GM19043 (cell line): ENCODE data around the gene DYNLT2.

ENCODE experiments used
- ATAC-seq: cut with Tn5 transposase; IDR thresholded peaks from one replicate; pipeline ENCODE4 v1.9.1; 2021; ENCODE audit warnings: low read depth; ENCODE audit not compliant: unreplicated experiment

Gene DYNLT2

DNA sequence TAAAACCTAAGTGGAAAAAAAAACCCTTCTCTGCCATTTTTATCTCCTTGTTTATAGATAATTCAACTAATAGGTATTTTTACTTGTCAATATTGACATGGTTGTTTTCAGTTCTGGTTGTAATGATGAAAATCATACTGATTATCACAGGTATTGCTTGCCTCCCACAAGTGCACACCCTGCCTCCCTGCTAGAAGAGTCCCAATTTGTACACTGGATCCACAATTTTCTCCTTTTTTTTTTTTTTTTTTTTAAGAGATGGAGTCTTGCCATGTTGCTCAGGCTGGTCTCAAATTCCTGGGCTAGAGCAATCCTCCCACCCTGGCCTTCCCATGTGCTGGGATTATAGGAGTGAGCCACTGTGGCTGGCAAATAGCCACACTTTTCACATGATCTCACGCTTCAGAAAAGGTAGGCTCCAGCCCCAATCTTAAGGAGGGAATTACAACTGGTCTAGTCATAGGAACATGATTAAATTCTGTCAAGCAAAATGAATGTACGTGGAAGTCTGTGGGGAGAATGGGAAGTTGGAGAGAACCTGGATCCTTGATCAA is 12.3 kb downstream of the DYNLT2 start:
- ATAC-seq, result no peak

DNA sequence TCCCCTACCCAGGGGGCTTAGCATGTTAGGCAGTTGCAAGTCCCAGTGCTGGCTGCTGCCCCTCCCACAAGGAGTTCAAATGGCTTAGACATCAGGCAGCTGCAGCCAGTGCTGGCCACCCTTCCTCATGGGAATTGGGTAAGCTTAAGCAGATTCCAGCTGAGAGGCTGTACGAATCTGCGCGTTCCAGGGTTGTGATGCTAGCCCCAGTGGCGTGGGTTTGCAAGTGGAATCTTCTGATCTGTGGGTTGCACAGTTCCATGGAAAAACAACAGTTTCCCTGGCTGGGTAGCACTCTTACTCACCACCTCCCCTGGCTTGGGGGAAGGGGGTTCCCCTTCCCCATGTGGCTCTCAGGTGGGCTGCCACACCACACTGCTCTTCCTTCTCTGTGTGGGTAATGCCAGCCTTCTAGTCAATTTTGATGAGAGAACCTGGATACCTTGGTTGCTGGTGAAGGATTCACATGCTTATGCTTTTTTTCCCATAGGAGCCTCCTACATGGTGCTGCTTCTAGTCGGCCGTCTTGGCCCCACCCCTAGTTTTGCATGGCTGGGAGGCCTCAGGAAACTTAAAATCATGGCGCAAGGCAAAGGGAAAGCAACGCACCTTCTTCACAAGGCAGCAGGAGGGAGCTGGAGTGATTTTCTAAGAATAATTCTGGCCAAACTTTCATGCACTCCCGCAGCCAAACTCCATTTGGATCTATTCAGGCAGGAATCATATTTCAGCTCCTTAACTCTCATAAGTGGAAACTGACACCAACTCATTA is 13.0 kb downstream of the DYNLT2 start:
- ATAC-seq, result no peak

DNA sequence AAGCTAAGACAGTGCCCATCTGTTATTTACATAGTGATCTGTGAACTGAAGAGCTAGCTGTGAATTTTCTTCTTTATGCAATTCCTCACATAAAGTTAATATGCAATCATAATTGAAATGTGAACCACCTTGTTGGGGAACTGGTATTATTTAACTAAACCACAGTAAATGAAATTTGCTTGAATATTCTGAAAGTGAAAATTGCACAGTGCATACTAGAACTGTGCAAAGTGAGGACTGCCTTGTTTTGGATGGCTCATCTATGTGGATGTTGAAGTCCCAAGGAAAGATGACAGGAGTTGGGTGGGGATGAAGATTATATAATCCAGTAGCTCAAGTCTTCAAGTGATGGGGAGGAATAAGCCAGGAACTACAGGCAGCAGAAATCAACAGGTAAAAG is 21.4 kb downstream of the DYNLT2 start:
- ATAC-seq, result no peak

DNA sequence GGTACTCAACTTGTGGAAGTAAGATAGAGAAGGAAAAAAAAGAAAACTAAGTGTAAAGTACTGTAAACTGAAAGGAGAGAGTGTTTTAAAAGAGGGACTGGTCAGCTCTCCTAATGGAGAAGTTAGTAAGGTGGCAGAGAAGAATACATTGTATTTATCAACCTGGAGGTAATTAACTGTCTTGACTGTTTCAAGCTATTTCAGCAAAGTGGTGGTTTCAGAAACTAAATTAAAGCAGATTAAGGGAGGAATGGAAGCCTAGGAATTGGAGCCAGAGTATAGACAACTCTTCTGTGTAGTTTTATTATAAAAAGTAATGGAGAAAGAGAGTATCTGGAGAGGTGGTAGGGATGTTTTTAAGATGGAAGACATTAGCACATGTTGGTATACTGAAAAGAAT is 24.4 kb downstream of the DYNLT2 start:
- no peak for ATAC-seq

DNA sequence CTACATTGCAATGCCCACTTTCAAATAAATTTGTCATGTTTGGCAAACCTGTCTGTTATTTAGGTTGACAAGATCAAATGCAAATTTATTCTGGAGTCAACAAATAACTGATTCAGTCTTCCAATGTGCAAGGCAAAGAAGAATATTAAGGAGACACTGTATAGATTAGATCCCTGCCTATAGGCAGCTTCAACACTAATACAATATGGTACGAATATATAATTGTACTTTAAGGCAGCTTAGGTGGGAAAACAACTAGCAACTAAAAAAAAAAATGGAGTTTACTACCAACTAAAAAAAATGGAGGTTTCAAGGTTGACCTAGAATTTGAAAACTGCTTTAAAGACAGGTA is 25.3 kb downstream of the DYNLT2 start:
- ATAC-seq, result no peak

DNA sequence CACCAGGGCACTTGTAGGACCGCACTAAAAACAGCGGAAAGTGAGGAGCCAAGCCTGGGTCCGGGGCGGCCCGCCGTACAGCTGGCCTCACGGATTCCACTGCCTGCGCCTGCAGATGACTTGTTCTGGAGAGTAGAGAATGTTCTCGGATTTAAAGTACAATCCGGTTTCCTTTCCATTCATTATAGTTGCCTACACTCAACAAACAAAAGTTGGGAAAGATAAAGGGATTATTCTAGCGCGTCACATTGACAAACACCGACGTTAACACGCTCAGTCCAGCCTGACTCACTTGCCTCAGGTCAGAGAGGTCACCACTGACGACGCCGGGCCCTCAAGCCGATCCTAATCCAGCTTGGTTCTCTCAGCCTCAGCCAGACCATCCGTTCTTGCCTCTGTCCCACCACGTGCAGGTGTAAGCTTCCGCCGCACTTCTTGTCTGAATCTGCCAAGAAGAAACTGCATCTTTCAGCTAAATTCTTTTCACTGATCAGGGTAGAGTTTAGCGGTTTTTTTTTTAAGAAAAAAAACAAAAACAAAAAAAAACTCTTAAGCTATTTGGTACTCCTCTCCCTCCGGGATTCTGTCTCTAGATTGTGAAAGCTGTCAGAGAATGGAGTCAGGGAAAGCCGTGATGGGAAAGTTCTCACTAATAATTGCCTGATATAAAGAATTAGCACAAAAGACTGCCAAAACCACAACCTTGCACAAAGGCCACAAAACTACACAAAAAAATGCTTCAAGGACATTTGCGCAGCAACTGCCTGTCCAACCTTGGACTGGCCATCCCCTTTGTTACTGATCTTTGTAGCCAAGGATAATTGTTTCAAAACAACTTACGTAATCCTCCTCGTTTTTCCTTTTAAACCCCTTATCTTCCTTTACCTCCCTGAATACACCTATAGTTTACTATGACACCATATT is 26.0 kb downstream of the DYNLT2 start:
- ATAC-seq, result peak; percentile 9

DNA sequence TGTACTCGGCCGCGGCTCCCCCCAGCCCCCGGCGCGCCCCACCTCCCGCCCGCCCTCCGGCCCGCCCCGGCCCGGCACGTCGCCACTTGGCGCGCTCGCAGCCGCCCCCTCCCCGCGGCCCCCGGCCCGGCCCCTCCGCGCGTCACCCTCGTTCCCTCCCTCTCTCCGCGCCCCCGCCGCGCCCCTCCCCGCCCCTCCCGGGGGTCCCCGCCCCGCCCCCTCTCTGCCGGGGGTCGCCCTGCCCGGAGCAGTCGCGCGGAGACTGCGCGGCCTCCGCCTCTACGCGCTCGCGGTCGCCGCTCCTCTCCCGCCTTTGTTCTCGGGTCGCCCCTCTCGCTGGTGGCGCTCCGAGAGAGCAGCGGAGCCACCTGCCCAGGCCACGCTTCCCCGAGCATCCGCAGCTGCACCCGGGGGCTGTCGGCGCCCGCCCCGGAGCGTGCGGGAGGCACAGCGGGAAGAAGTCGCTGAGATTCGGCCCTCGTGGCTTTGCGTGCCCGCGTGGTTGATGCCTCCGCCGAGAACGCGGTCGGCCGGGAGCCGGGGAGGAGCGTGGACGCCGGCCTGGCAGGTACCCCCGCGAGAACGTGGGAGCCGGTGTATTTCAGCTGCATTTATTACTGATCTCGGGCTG is 26.8 kb downstream of the DYNLT2 start, which contains the start of gene PHF10:
Gene PHF10 (minus strand): TSS at position 7 of the 631 bp plus-strand sequence. CDS start 569 bp downstream, outside the sequence.
- ATAC-seq, result peak; percentile 28

DNA sequence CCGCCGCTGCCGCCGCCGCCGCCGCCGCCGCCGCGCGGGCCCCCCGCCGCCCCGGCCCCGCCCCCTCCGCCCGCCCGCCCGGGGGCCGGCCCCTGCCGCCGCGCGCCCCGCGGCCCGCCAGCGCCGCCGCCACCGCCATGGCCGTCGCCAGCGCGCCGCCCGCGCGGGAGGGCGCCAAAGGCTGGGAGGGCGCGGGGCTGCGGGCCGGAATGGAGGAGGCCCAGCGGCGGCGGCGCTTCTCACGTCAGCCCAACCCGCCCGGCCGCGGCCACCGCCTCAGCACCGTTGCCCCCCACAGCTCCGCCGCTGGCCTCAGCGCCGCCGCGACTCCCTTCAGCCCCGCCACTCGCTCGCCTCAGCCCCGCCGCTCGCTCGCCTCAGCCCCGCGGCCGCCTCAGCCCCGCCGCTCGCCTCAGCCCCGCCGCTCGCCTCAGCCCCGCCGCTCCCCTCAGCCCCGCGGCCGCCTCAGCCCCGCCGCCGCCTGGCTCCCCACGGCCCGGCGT is 27.3 kb downstream of the DYNLT2 start:
- peak; percentile 30 for ATAC-seq

DNA sequence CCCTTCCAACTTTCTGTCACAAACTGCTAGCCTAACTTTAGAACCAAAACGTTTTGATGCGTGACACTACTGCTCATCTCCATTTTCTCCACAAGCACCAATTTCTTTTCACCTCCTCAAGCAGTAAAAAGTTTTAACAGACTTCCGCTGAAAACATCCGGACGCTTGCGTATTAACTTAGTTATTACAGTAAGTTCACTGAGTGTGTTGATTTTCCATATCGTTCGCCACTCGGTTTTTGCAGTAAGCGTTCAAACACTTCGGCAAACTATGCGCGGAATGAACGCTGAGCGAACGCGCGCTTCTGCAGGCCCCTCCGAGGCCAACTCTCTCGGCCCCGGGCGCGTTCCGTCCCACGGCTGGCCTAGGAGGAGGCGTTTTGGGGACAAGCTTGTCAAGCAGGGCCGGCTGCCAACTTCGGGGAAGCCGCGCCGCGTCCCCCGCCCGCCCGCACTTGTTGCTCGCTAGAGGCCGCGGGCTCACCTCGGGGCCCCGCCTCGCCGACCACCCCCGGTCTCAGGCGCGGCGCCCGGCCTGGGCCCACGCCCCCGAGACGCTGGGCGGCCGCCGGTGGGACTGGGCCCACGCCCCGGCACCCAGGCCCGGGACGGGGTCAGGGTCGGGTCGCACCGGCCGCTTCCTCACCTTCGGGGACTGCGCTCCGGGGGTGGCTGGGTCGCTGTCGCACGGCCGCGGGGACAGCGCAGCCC is 28.0 kb downstream of the DYNLT2 start:
- ATAC-seq, result peak; percentile 29

DNA sequence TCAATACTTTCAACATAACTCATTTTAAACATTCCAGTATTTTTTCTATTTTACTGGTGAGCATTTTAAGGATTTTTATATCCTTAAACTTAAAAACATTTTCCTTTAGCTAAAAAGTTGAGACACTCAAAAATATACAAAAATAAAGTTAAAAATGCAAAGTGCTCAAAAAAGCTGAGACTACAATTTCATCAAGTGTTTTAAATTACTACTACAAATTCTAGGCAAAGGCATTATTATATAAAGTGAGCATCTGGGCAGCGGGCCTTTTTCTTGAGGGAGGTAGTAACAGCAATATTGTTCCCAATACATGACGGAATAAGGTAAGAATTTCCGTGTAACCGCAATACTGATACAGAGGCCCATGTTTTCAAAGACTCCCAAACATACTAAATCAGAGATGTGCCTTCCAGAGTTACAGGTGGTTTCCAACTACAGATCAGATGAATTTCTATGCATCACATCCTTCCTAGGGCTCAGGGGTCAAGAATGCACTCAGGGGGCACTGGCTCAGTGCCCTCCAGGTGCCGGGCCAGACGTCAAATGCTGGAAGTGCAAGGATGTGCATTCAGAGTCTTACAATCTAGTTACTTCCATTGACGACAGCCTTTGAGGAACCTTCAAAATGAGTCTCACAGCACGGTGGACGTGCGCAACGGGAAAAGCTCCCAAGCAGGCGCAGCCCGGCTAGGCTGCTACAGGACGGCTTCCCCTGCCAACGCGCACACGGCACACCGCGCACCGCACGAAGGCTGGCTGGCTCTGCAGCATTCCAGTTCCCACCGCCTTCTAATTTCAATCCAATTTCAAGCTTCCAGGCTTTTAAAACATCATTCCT is 28.8 kb downstream of the DYNLT2 start:
- ATAC-seq, result peak; percentile 21

DNA sequence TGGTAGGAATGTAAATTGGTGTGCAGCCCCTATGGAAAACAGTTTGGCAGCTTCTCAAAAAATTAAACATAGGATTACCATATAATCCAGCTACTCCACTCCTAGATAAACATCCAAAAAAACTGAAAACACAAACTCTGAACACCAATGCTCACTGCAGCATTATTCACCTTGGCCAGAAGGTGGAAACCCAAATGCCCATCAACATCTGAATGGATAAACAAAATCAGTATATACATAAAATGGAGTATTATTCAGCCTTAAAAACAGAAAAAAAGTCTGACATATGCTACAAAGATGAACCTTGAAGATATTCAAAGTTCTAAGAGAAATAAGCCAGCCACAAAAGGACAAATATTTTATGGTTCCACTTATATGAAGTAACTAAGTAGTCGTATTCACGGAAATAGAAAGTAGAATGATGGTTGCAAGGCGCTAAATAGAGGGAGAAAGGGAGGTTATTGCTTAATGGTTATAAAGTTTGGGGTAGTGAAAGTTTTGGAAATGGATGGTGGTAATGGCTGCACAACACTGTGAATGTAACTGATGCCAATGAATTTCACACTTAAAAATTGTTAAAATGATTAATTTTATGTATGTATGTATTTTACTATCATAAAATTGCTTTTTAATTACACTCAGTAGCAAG is 31.0 kb downstream of the DYNLT2 start:
- no peak for ATAC-seq

DNA sequence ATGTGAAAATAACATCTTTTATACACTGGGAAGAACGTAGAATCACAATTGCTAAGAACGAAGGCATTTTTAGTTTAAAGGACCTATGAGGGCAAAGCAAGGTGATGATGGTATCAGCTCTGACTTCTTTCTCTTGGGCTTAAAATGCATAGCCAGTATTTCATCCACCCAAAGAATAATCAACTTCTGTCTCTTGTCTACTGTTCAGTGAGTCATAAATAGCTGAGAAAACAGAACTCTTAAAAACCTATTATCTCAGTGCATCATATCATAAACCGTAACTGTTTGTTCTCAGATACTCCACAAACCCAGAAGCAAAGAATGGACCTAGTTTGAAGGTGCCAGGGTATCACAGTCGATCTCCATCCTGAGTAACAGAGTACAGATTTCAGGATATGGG is 32.3 kb downstream of the DYNLT2 start:
- no peak for ATAC-seq

DNA sequence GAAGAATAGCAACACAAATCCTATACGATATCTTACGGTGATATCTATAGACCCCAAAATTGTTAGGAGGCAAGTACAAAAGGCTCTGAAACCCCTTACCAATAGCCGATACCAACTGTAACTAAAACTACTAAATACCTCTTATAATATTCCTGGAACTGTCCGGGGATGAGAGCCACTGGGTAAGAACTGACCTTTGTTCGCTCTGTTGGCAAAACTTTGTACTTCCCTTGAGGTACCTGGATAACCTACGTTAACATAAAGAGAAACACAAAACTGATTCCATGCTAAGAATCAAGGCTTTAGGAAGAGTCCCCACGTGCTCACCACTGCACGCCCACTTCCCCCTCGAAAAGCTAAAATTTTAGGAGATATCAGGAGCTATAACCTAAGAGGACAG is 36.8 kb downstream of the DYNLT2 start:
- no peak for ATAC-seq

DNA sequence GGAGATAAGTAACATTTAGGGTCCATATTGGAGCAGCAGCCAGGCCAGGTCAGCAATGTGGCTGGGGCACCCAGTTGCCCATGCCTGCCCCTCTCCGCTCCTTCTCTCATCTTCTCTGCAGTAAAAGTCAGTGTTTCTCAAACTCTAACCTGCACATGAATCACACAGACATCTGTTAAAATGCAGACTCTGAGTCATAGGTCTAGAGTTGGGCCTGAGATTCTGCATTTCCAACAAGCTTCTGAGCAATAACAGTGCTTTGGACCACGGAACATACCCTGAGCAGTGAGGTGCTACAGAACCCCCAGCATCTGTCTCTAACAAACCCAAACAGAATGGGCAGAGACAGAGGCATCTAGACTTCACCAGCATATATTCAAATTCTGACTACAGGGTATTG is 37.2 kb downstream of the DYNLT2 start:
- no peak for ATAC-seq

DNA sequence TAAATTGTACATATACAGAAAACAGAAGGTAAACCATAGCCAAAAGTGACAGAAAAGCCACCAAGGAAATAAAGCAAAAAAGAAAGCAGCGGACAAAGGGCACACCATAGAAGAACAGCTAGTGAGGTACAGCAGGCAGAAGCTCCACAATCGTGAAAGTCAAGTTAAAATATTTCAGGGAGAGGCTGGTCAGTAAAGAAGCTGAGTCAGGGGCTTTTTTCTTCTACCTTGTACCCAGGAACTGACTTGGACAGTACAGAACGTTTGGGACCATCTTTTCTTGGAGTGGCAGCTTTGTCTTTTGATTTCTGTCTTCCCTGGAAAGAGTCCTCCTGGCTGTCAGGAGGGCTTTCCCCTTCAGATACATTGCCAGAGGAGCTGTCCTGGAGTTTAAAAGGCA is 41.4 kb downstream of the DYNLT2 start:
- ATAC-seq, result no peak

DNA sequence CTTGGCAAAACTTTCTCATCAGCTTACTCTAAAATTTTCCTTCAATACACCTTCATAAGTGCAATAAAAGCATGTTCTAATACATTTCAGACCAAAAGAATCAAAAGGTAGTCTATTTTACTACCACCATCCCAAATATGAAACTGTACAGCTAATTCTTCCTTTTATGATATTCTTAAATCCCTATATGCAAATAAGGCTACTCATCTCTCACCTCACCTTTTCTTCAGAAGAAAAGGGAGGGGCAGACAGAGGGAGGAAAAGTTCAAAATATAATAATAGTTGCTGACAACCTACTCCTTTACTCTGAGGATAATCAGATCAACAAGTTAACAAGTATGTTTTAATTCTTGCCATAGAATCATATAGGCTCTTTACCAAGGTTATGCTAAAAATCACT is 42.1 kb downstream of the DYNLT2 start:
- no peak for ATAC-seq

DNA sequence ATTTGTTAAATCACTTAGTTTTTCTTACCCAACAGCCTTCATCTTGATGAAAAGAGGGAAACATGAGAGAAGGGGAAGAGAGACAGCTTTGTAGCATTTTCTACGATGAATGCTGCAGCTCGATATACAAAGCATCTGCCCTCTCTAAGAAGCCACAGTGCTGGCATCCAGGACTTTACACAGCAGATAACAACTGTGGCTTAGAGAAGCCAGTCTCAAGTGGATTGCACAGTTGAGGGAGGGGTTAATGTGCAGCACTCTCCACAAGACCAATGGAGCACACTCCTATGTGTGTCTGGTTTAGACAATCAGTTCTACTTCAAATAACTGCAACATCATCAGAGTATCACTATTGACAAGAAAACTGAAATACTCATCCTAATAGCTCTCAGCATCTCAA is 43.6 kb downstream of the DYNLT2 start:
- ATAC-seq, result no peak

DNA sequence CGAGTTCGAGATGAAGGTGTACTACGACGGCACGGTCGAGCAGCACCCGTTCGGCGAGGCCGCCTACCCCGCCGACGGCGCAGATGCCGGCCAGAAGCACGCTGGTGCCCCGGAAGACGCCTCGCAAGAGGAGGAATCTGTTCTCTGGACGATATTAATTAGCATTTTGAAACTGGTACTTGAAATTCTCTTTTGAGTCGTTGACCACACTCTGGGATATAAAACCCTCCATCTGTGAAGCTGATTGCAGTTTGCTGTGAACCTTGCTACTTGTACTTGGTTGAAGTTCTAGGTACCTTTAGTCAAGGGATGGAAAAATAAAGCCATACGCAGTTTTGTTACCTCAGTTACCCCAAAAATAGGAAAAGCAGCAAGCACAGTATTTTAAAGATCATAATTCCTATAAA is 48.5 kb downstream of the DYNLT2 start:
- peak; percentile 12 for ATAC-seq
